GM18867 (cell line): Measurements from ENCODE around the gene REM2.
"Not testable (repeated sequence)": the region's sequence is repeated elsewhere in the genome, so short reads cannot be mapped to it uniquely, and the experiment has no call there.

Experiments
- ATAC-seq: cut with Tn5 transposase; IDR thresholded peaks from one replicate; pipeline ENCODE4 v1.9.1; 2021; ENCODE audit warnings: mild to moderate bottlenecking, moderate library complexity; ENCODE audit not compliant: unreplicated experiment

REM2 gene

DNA sequence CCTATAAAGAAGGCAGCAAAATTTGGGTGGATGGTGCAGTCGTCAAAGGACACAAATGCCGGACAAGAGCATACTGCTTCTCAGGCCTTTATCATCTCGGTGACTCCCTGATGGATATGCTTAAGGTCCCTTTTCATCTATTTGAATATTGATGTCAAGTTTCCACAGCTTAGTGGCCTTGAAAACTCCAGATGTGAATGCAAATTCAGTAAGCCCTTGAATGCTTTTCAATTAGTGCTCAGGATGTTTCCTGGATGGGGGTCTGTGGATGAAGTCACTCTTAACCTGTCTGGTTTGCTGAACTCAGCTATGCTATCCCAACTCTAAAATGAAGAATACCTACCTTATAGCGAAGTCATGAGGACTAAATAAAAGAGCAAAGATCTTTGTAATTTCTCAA lies 10.7 kb downstream of the REM2 start:
- no peak for ATAC-seq

DNA sequence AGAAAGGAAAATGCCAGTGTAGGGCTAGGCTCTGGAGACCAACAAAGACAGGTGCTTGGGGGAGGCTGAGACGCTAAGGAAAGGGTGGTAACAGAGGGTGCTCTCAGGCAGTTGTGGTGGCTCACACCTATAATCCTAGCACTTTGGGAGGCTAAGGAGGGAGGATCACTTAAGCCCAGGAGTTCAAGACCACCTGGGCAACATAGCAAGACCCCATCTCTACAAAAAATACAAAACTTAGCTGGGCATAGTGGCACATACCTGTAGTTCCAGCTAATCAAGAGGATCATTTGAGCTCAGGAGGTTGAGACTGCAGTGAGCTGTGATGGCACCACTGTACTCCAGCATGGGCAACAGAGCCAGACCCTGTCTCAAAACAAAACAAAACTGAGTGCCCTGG lies 12.4 kb downstream of the REM2 start:
- ATAC-seq: no peak

DNA sequence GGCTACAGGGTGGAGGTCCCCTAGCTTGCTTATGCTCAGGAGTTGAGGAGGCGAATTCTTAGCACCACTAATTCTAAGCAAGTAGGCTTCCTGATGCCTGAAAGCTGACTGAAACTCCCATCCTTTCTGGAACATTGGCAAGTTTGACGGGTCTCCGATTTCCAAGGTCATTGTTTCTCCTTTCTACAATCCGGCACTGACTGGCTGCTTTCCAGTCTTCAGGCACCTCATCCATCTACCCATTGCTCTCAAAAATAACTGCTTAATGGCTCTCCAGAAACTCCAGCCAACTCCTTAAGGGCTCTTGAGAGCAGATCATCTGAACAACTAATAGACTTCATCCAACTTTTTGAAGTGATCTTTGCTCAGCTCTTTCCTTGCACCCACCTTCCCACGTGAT lies 13.3 kb downstream of the REM2 start:
- no peak for ATAC-seq

DNA sequence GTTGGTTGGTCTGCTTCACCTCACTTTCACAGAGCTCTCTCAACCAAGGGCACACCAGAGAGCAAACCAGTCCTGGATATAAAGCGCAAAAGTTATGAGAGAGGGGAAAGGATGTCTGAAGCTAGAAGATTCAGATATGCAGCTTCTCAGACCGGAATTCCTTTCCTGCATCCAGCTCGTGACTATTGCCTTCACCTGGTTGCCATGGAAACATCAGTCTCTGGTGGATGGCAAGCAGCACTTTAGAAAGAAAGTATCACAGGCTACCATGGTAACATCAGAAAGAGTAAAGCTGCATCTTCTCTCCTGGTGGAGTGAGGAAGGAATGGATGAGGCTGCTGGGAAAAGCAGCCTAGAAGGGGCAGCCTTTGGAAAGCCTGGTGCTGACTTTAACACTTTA lies 13.7 kb downstream of the REM2 start:
- no peak for ATAC-seq

DNA sequence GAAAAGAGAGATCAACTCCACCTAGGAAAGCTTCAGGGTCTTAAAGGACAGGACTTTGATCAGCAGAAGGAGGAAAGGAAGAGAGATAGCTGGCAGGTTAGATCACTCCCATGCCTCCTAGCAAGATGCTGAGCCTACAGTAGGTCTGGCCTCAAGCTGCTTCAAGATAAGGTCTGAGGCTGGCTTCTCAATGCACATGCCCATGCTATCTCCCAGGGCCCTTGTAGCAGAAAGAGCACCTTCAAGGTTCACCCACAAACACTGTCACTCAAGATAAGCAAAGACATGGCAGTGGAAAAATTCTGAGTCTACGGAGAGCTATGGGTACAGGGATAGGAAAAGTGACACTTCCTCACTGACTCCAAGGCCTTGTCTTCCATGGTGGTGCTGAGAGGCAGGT lies 14.3 kb downstream of the REM2 start:
- no peak for ATAC-seq

DNA sequence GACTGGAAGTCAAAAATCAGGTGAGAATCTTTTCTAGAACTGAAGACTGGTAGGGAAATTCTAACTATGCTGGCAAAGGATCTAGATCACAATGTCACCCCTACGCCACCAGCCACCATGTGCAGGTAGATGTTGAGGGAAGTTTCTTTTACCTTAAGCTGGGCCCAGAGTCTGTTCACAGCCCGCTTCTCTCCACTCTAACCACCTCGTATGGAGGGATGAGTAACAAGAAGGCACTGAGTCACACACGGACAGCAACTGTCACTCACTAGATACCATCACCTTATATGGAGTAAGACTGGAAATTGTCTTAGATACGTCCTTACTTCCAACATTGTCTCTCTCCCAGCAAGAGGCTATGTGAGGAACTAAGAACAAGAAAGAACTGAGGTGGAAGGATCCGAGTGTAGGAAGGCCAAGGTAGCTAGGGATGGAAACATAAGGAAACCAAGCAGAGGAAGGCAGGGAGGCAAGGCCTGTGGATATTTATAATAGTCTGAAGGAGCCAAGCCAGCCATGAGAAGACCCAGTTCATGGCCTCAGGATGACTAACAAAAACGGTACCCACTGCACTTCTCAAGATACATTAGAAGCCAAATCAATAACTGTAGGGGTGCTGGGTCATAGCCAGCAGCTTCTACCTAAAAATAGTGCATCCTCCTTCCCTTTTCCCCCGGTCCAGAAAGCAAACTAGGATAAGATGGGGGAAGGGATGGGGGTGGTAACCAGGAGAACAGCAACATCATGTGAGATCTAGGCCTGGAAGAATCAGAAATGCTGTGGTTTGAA lies 15.5 kb downstream of the REM2 start:
- no peak for ATAC-seq

DNA sequence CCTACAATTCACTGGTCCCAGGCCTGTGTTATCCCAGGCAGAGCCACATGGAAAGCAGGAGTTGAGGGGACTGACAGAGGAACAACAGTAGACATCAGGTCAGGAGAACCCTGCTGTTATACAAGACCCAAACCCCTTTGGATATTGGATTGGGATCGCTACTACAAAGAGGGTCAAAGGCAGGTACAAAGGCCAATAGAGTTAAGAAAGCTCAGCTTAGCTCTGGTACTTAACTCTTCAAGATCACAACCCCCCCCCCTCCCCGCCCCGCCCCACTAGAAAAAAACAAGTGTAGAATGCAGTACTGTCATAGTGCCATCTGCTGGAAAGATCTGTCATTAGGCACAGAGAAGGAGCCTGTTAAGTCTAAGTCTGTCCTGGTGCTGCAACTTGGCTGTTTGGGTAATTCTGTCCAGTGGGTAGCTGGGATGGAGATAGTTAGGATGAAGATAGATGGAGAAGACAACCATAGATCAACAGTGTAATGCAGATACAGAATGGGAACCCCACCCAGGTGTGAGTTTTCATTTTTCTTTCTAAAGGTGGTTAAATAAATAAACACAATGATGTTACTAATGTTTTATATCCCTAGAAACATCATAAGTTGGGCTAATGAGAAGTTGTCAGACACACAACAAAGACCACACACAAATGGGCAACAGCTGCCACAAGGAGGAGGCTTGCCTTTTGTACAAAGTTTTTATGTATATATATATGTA lies 17.2 kb downstream of the REM2 start:
- no peak for ATAC-seq

DNA sequence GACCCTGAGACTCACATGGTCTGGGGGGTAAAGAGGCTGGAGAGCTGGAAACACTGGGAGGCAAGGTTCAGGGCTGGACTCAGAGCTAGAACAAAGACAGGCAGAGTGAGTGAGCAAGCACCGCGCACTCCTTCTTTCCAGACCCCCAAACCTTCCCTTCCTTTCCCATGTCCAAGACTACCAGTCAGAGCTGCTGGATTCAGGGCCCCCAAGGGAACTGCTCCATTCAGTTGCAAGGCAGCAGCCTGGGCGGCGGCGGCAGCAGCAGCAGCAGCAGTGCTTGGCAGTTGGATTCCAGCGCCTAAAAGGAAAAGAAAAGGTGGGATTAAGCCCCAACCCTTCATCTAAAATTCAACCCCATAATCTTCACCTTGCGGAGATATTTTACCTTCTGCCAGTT lies 18.8 kb downstream of the REM2 start:
- no peak for ATAC-seq

DNA sequence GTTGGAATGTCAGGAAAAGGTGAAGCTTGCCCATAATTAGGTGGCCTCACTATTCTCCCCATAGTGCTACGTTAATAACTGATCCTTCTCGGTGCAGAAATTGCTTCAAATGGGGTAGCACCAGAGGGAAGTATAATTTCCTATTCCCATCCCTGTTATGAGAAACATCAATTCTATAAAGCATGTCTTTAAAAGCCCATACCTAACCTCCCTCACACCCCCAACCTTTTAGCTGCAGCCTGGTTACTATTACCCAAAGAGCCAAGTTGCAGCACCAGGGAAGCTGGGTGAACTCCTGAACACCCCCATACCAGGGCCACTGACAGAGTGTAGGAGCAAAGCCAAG lies 20.7 kb downstream of the REM2 start:
- ATAC-seq: no peak

DNA sequence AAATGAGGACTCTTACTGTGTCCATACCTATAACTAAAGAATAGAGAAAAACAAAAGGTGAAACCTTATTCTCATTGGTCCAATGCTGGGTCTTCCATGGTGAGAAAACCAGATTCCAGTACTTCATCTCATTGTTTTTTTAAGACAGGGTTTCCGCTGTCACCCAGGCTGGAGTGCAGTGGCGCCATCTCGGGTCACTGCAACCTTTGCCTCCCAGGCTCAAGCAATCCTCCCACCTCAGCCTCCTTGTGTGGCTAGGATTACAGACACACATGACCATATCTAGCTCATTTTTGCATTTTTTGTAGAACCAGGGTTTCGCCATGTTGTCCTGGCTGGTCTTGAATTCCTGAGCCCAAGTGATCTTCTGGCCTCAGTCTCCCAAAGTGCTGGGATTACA lies 22.6 kb downstream of the REM2 start:
- ATAC-seq: no peak

DNA sequence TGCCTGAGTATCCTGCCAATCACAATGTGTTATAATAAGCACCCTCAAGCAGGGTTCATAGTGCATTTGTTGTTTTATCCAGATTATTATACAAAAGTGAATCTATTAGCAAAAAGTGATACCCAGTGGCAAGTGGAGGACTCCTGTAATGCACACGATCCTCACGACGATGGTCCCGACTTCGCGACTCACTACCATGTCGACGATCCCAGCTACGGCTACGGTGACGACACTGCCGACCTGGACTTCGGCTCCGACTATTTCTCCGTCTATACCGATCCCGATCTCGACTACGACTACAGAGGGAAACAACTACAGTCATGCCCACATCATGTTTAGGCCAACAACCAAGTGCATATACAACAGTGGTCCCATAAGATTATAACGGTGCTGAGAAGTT lies 23.1 kb downstream of the REM2 start:
- no peak for ATAC-seq

DNA sequence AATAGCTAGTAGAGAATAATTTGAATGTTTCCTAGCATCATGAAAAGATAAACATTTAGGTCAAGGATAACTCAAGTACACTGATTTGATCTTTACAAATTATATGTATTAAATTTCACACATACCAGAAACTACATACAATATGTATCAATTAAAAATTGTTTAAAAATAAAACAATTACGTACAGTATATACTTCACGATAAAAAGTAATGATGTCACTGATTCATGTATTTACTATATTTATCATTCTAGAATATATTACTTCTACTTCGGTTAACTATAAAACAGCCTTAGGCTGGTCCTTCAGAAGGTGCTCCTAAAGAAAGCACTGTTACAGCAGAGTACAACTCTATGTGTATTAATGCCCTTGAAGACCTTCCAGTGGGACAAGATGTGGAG lies 24.4 kb downstream of the REM2 start:
- no peak for ATAC-seq

DNA sequence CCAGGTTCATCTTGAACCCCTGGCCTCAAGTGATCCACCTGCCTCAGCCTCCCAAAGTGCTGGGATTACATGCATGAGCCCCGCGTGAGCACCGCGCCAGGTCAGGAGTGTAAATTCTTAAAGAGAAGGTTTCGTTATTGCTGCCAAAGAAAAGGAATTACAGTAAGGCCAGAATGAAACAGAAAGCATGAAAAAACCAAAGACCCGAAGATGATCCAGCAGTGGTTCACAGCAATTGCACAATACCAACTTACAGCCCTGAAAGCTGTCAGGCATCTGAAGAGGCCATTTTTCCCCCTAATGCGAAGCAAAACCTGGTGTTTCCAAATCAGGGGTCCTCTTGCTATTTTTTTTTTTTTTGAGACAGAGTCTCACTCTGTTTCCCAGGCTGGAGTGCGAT lies 25.6 kb downstream of the REM2 start:
- ATAC-seq: no peak

DNA sequence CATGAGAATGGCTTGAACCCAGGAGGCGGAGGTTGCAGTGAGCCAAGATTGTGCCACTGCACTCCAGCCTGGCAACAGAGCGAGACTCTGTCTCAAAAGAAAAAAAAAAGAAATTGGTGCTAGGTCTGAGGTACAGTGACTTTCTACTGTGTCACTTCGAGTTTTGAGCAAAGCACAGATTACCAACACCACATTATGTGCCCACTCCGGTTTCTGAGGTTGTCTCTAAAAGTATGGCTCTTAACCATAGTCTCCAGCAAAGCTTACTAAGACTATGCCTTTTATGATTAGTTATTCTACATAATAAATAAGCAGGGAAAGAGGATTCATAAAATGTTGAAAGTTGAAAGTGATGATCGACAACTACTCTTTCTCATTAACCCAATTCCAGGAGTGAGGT lies 27.9 kb downstream of the REM2 start:
- no peak for ATAC-seq

DNA sequence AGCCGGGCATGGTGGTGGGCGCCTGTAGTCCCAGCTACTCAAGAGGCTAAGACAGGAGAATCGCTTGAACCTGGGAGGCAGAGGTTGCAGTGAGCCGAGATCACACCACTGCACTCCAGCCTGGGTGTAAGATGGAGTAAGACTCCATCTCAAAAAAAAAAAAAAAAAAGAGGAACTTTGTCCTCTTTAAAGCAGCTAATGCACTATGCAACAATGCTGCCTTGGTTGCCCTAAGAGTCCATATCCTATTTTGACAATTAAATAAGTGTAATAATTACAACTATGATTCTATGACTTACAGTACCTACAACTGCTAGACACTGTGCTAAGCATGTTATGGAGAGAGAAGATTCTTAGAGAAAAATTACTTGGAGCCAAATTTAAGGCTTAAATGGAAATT lies 31.8 kb downstream of the REM2 start:
- not testable (repeated sequence) for ATAC-seq

DNA sequence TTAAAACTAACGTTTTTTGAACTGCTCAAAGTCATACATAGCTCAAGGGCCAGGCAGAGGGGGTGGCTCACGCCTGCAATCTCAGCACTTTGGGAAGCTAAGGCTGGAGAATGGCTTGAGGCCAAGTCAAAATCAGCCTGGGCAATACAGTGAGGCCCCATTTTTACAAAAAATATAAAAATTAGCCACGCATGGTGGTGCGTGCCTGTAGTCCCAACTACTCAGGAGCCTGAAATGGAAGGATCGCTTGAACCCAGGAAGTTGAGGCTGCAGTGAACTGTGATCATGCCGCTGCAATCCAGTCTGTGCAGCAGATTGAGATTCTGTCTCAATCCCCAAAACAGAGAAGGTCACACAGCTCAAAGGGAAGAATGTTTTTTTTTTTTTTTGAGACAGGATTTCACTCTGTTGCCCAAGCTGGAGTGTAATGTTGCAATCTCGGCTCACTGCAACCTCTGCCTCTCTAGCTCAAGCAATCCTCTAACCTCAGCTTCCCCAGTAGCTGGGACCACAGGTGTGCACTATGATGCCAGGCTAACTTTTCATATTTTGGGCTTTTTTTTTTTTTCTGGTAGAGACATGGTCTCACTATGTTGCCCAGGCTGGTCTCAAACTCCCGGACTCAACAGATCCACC lies 33.0 kb downstream of the REM2 start:
- ATAC-seq: no peak

DNA sequence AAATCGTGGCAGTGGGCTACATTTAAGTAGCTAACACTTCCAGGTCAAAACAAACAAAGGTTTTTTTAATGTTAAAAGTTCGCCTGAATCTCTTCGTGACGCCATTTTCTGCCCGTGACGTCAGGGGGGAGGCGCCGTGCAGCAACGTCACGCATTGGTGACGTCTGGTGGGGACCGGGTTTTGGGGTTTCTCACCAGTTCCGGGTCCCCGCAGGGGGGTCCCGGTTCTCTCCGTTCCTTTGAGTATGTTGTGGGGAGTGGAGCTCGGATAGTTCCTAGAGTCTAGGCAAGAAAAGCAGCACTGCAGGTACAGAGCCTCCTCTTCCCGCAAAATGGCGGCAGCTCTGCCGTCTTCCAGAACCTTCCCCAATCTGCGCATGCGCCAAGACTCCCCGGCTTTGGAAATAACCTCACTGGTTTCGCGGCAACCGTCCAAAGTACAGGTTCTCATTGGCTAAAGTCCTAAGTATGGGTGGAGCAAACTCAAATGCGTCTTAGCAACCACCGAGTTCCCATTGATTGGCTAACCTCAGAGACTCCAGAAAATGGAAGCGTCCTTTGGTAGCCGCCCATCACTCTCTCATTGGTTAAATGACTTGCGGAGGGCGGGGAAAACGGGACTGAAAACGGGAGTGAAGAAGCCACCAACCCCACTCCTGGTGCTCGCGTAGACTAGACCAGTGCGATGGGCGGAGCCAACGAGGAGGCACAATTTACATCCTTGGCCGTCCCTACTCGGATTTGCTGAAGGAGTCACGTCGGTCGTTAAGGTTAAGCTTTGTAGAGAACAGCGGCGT lies 36.0 kb downstream of the REM2 start, which contains the start of gene RBM23:
RBM23 (minus strand) TSS at position 346 of the 797 bp plus-strand sequence.
- ATAC-seq: peak; percentile 91

DNA sequence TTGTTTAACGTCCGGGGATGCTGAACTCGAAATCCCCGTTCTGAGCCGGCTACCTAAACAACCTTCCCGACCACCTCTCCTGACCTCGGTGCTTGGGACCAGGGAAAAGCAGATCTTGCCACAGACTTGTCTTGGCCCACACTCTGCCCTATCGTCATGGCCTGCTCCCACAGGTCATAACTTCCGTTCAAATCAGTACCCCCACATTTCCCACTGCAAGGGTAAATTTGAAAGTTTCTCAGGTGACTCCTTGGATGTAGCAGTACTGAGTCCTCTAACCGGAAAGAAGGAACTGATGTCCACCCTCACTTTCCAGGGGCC lies 36.5 kb downstream of the REM2 start:
- peak; percentile 4 for ATAC-seq

DNA sequence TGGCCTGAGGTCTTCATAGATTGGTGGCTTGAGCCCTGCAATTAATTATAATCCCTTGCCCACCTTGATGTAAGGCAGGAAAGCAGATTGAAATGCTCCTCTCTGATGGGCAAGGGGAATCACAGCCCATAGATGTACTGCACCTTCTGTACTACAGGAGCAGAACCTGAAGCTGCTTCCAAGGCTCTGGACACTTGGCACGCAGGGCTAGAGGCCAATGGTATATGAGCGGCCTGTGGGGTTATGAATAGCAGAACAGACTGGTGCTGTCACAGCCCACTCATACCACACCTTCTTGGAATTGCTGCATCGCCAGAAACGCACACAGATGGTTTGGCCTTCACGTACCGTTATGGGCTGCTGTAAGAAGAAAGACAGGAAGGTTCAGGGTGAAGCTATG lies 37.7 kb downstream of the REM2 start:
- ATAC-seq: no peak

DNA sequence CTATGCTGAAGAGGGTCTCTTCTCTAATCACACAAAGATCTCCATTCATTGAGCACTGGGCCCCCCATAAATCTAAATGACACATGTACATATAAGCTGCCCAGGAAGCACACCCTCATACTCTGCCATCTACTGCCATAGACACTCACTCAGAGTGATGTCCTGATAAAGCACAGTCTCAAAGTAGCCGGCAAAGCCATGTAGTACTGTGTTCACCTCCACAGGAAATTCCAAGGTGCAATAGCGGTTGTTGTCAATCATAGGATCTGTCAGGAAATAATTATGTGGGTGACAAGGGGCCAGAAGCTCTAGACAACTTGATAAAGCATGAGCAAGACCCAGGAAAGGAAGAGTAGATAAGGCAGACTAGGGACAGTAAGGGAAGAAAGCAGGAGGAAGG lies 39.3 kb downstream of the REM2 start:
- no peak for ATAC-seq

DNA sequence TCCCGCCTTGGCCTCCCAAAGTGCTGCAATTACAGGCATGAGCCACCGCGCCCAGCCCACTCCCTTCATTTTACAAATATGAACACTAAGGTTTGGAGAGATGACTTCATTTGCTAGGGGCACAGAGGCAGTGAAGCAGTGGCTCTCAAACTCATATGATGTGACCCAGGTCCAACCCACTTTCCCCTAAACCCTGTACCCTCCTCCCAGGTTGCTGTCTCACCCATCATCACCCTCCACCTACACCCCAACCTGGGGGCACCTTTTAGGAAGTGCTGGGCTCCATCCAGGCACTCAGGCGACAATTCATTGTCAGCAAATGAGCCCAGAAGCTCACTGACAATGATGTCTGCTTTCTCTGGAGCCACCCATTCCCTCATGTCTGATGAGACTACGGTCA lies 40.7 kb downstream of the REM2 start:
- no peak for ATAC-seq

DNA sequence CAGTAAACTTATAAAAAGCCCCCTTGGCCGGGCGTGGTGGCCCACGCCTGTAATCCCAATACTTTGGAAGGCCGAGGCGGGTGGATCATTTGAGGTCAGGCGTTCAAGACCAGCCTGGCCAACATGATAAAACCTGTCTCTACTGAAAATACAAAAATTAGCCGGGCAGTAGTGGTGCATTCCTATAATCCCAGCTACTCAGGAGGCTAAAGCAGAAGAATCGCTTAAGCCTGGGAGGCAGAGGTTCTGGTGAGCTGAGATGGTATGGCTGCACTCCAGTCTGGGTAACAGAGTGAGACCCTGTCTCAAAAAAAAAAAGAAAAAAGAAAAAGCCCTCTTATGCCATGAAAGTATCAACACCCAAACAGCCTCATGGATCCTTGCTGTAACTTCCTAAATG lies 42.5 kb downstream of the REM2 start:
- no peak for ATAC-seq
